Ascending aorta (tissue), 2 donors: ENCODE measurements around the gene PRICKLE1. TPM values are rescaled to one million over a fixed set of nuclear protein-coding genes. Genes with fewer than 3 reads are reported as not detected.
"Not testable (repeated sequence)": the region's sequence is repeated elsewhere in the genome, so short reads cannot be mapped to it uniquely, and the experiment has no call there.

Source experiments
- DNase-seq, 2 donors: peaks; one replicate each; pipeline ENCODE4 v3.0.0-alpha.2; 2019; ENCODE audit warnings: low spot score in 2 of 2
- H3K27ac ChIP-seq, 2 donors: fragments of 200-600 bp; sonication (generic); one replicate each; pipeline ENCODE4 v1.5.1; 2016 to 2017; ENCODE audit warnings: mild to moderate bottlenecking in 1 of 2
- H3K27me3 ChIP-seq: fragments of 200-600 bp; sonication (generic); one replicate; pipeline ENCODE4 v1.5.1; 2017
- H3K36me3 ChIP-seq, 2 donors: fragments of 200-600 bp; sonication (generic); one replicate each; pipeline ENCODE4 v1.5.1; 2016
- H3K4me1 ChIP-seq, 2 donors: fragments of 200-600 bp; sonication (generic); one replicate each; pipeline ENCODE4 v1.5.1; 2016 to 2017; ENCODE audit warnings: mild to moderate bottlenecking in 1 of 2
- H3K4me3 ChIP-seq, 2 donors: fragments of 200-600 bp; sonication (generic); one replicate each; pipeline ENCODE4 v1.5.1; 2016 to 2017; ENCODE audit warnings: mild to moderate bottlenecking in 1 of 2
- H3K9me3 ChIP-seq, 2 donors: fragments of 200-600 bp; sonication (generic); one replicate each; pipeline ENCODE4 v1.5.1; 2016
- intact Hi-C: fragments of 100-400 bp; cut with DNase I; formaldehyde crosslinking; loops from one replicate; pipeline ENCODE4 v1.15.1; 2023
- total RNA-seq: library from RNA; depleted of rRNA; stranded (reverse); fragments of >200 nt; gene quantifications from one replicate; pipeline ENCODE4 v1.1.0, GENCODE V29; 2016
- TF ChIP-seq, protein P1 (sequence below), 3 experiments: fragments of 200-600 bp in 2 of 3; fragments of 450-650 bp in 1 of 3; sonication (generic) in 2 of 3; IDR thresholded peaks; one replicate each; pipeline ENCODE4 v1.5.1; 2016 to 2019; ENCODE audit warnings: antibody characterized with exemption in 3 of 3, mild to moderate bottlenecking in 1 of 3, moderate library complexity in 1 of 3

PRICKLE1 gene
- total RNA-seq, 1 donor from 2014 or later = 1.8 TPM

DNA sequence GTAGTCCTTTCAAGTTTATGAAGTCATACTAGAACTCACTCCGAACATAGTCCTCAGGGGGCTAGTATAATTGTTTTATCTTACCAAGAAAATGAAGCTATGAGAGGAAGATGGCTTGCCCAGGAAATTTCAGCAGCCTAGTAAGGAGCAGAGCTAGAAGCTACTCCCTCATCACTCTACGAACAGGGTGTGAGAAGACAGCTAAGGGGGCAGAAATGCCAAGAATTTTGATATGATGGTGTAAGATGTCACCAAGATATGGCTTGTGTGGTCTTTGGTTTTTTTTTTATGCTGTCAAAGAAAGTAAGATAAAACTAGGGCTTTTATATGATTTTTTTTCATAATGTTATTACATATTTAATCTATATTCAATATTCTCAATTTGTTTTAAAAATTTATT, 47.6 kb downstream of the PRICKLE1 start:
- H3K4me1 ChIP-seq = no peaks in the 10 kb centered on the region
- intact Hi-C loops = no loop called here
- H3K36me3 ChIP-seq = no peaks in the 10 kb centered on the region
- H3K27ac ChIP-seq = no peak overlapping the region
- no peaks in the 10 kb centered on the region for H3K9me3 ChIP-seq
- no peak for DNase-seq
- TF ChIP-seq, protein P1, sequence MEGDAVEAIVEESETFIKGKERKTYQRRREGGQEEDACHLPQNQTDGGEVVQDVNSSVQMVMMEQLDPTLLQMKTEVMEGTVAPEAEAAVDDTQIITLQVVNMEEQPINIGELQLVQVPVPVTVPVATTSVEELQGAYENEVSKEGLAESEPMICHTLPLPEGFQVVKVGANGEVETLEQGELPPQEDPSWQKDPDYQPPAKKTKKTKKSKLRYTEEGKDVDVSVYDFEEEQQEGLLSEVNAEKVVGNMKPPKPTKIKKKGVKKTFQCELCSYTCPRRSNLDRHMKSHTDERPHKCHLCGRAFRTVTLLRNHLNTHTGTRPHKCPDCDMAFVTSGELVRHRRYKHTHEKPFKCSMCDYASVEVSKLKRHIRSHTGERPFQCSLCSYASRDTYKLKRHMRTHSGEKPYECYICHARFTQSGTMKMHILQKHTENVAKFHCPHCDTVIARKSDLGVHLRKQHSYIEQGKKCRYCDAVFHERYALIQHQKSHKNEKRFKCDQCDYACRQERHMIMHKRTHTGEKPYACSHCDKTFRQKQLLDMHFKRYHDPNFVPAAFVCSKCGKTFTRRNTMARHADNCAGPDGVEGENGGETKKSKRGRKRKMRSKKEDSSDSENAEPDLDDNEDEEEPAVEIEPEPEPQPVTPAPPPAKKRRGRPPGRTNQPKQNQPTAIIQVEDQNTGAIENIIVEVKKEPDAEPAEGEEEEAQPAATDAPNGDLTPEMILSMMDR (IDR thresholded peaks at IDR 0.05) = no peak
- no peaks in the 10 kb centered on the region for H3K27me3 ChIP-seq
- H3K4me3 ChIP-seq = no peak overlapping the region

DNA sequence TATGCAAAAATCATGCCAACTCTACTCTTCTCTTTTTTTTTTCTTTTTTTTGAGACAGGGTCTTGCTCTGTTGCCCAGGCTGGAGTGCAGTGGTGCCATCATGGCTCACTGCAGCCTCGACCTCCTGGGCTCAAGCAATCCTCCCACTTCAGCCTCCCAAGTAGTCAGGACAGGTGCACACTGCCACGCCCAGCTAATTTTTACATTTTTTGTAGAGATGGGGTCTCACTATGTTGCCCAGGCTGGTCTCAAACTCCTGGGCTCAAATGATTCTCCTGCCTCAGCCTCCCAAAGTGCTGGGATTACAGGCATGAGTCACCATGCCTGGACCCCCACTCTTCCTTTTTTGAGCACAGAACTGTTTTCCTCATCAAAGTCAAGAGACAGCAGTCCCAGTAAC, 48.2 kb downstream of the PRICKLE1 start:
- H3K4me1 ChIP-seq, DNase-seq, H3K27ac ChIP-seq, H3K4me3 ChIP-seq, intact Hi-C loops, H3K36me3 ChIP-seq, H3K9me3 ChIP-seq, H3K27me3 ChIP-seq: not testable (repeated sequence)

DNA sequence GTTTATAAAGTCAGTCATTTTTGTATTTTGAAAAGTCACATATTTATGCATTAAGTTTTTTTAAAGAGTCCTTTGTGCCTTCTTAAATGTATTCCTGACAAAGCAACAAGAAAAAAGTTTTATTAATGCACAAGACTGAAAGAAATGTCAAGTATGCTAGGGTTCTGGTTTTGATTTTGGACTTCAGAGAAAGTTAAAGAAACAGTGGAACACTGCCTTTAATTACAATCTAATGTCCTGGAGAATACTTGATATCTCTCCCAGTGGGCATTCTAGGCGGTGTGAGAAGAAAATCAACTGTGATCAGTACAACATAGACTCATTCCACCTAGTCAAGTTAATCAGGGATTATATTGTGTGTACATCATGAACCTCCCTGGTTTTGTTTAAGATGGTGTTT, 49.9 kb downstream of the PRICKLE1 start:
- Histone ChIP-seq H3K27ac (no peak overlapping the region), H3K27me3 (no peaks in the 10 kb centered on the region), H3K4me1 (no peaks in the 10 kb centered on the region), H3K4me3 (no peak overlapping the region), H3K36me3 (no peaks in the 10 kb centered on the region), H3K9me3 (no peaks in the 10 kb centered on the region)
- intact Hi-C loops = no loop called here
- TF ChIP-seq, protein P1 (IDR thresholded peaks at IDR 0.05) = no peak
- DNase-seq = no peak

DNA sequence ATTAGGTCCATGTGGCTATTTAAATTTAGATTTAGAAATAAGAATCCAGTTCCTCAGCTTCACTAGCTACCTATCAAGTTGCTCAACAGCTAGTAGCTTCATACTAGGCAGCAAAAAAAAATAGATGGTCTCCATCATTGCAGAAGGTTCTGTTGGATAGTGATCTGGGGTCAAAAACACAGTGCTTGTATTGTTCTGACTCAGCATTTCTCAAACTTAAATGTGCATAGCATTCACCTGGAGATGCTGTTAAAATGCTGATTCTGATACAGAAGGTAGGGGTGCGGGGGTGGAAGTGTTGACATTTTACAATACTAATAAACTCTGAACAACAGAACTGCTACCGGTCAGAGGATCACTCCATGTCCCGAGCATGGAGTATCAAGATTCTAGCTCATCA, 51.3 kb downstream of the PRICKLE1 start:
- no peak overlapping the region for H3K4me3 ChIP-seq
- no peaks in the 10 kb centered on the region for H3K36me3 ChIP-seq
- TF ChIP-seq, protein P1 (IDR thresholded peaks at IDR 0.05) = no peak
- H3K27ac ChIP-seq = no peak overlapping the region
- H3K4me1 ChIP-seq = no peaks in the 10 kb centered on the region
- intact Hi-C loops = no loop called here
- no peak for DNase-seq
- no peaks in the 10 kb centered on the region for H3K27me3 ChIP-seq
- no peaks in the 10 kb centered on the region for H3K9me3 ChIP-seq

DNA sequence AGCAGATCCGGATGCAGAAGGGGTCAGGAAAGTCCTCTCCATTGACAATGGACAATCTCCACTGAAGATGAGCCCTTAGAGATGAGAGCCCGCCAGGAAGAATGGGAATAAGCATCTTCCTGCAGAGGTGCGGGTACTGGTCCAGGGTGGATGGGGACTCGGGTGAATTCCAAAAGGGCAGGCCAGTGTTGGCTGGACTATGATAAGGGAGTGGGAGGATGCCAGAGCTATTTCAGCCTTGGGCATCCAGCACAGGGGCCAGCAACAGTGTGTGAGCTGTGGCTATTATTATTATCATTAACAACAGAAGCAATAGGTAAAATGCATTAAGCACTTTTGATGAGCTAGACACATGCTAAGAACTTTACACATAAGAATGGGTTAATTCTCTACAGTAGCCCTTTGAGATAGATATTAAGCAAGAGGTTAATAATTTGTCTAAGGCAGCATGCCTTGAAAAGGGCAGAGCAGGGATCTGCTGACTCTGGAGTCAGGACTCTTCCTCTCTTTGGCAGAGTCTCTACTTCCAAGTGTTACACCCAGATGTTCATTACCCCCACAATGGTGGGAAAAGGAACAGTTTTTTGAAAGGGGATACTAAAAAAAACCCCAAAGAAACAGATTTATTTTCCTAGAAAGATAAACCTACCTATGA, 55.2 kb downstream of the PRICKLE1 start:
- no peak overlapping the region for H3K27ac ChIP-seq
- DNase-seq = no peak
- no peaks in the 10 kb centered on the region for H3K9me3 ChIP-seq
- H3K36me3 ChIP-seq = no peaks in the 10 kb centered on the region
- intact Hi-C loops = no loop called here
- no peak overlapping the region for H3K4me3 ChIP-seq
- TF ChIP-seq, protein P1 (IDR thresholded peaks at IDR 0.05) = no peak
- H3K27me3 ChIP-seq = no peaks in the 10 kb centered on the region
- no peaks in the 10 kb centered on the region for H3K4me1 ChIP-seq

DNA sequence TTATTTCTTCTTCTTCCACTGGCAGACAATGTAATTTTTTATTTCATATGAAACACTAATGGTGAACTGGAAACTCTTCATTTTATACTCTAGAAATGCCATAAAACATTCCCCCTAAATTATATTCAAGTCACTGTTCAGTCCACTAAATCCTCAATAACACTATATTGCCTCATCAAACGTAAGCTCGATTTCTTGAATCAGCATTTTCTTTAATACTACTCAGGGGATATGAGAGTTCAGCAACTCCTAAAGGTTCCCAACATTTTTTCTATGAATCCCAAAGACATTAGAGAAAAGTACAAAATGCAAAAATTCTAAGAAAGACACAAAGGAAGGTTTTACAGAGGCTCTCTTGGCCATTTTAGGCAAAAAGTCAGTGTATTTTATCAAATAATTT, 59.3 kb downstream of the PRICKLE1 start:
- Histone ChIP-seq H3K36me3 (no peaks in the 10 kb centered on the region), H3K27ac (no peak overlapping the region), H3K4me3 (no peak overlapping the region), H3K27me3 (no peaks in the 10 kb centered on the region), H3K9me3 (no peaks in the 10 kb centered on the region), H3K4me1 (no peaks in the 10 kb centered on the region)
- TF ChIP-seq, protein P1 (IDR thresholded peaks at IDR 0.05) = no peak
- no peak for DNase-seq
- intact Hi-C loops = no loop called here
